Ishikawa (cell line): Measurements from ENCODE around the gene DDN.

Experiments
- CEBPB ChIP-seq: IDR thresholded peaks from 2 replicates; pipeline ENCODE4 v1.6.1; 2012
- CREB1 ChIP-seq: IDR thresholded peaks from 2 replicates; pipeline ENCODE4 v1.6.1; 2012; ENCODE audit warnings: low read depth
- EGR1 ChIP-seq: IDR thresholded peaks from 2 replicates; pipeline ENCODE4 v1.6.1; 2012
- EP300 ChIP-seq: IDR thresholded peaks from 2 replicates; pipeline ENCODE4 v1.6.1; 2012; ENCODE audit warnings: borderline replicate concordance
- FOXM1 ChIP-seq: IDR thresholded peaks from 2 replicates; pipeline ENCODE4 v1.6.1; 2012; ENCODE audit warnings: low read depth, borderline replicate concordance
- NFIC ChIP-seq: IDR thresholded peaks from 2 replicates; pipeline ENCODE4 v1.6.1; 2012
- RAD21 ChIP-seq: IDR thresholded peaks from 2 replicates; pipeline ENCODE4 v1.6.1; 2012; ENCODE audit warnings: low read depth
- REST ChIP-seq: IDR thresholded peaks from 2 replicates; pipeline ENCODE4 v1.6.1; 2012; ENCODE audit warnings: low read depth, mild to moderate bottlenecking
- TAF1 ChIP-seq: IDR thresholded peaks from 2 replicates; pipeline ENCODE4 v1.6.1; 2012; ENCODE audit warnings: low read depth, mild to moderate bottlenecking
- TCF12 ChIP-seq: IDR thresholded peaks from 2 replicates; pipeline ENCODE4 v1.6.1; 2012; ENCODE audit warnings: low read depth
- TEAD4 ChIP-seq: IDR thresholded peaks from 2 replicates; pipeline ENCODE4 v1.6.1; 2012
- USF1 ChIP-seq: IDR thresholded peaks from 2 replicates; pipeline ENCODE4 v1.6.1; 2012
- YY1 ChIP-seq: IDR thresholded peaks from 2 replicates; pipeline ENCODE4 v1.6.1; 2012; ENCODE audit warnings: low read depth
- ZBTB7A ChIP-seq: IDR thresholded peaks from 2 replicates; pipeline ENCODE4 v1.6.1; 2012; ENCODE audit warnings: low read depth
- TF ChIP-seq, protein P1 (sequence below): IDR thresholded peaks from 2 replicates; pipeline ENCODE4 v1.6.1; 2012

Gene DDN

DNA sequence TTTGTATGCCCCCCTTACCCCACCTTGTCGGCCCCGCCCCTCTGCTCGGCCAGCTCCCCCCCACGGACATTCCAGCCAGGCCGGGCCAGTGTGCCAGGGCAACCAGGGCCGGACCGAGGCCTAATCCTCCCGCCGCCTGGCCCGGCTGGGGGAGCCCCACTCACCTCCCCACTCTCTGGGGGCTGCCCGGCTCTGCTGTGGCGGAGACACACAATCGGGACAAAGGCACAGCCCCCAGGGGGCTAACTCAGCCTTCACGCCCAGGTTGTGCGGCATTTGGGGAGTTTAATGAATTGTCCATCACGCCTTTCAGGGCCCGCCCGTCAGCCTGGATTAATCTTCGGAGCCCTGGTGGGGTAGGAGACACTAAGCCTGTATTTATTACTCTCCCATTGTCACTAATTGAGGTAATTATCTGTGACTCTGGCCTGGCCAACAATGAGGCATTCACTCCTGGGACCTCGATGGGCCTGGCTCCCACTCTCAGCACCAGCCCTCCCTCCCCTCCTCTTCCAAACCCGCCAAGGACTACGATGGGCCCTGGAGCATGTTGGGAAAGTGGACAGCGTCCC is 12.4 kb downstream of the DDN start:
- TF ChIP-seq CREB1 (no peak), TCF12 (no peak), EGR1 (no peak), CEBPB (no peak), USF1 (no peak), TAF1 (no peak), YY1 (no peak), EP300 (no peak), REST (no peak), FOXM1 (no peak), ZBTB7A (no peak), RAD21 (no peak), TEAD4 (no peak), NFIC (no peak)
- TF ChIP-seq, protein P1, sequence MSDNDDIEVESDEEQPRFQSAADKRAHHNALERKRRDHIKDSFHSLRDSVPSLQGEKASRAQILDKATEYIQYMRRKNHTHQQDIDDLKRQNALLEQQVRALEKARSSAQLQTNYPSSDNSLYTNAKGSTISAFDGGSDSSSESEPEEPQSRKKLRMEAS: no peak

DNA sequence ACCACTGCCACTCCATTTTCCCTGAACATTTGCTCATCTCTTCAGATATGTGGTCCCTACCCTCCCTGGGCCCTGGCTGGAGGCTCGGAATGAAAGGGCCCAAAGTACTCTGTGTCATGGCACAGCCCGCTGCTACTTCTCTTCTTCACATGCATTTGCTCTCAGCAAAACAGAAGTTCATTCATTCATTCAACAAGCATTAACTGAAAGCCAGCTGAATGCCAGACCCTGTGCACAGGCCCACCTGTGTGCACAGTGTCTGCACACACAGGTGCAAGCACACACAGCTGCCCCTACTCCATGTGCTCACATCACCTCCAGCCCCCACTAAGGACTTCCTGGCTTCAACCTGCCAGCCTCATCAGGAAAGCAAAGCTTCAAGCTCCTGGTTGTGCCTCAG is 13.3 kb downstream of the DDN start:
- TF ChIP-seq TCF12: no peak
- no peak for TF ChIP-seq CREB1
- no peak for TF ChIP-seq YY1
- no peak for TF ChIP-seq TAF1
- TF ChIP-seq NFIC: no peak
- TF ChIP-seq RAD21: no peak
- no peak for TF ChIP-seq TEAD4
- no peak for TF ChIP-seq ZBTB7A
- no peak for TF ChIP-seq EGR1
- no peak for TF ChIP-seq USF1
- no peak for TF ChIP-seq EP300
- TF ChIP-seq FOXM1: no peak
- no peak for TF ChIP-seq REST
- no peak for TF ChIP-seq CEBPB
- TF ChIP-seq, protein P1: no peak

- TF ChIP-seq ZBTB7A (no peak), USF1 (no peak), YY1 (no peak), TAF1 (no peak), EP300 (no peak), TCF12 (no peak), FOXM1 (no peak), CREB1 (no peak), REST (no peak), TEAD4 (no peak), RAD21 (no peak), CEBPB (no peak), NFIC (no peak), EGR1 (no peak)
- TF ChIP-seq, protein P1: no peak
Measured at GRCh38 chr12:48985475-48985897, 13.7 kb downstream of the DDN start.
